ENCODE data around the gene PALD1. TPM values are rescaled to one million over a fixed set of nuclear protein-coding genes. Genes with fewer than 3 reads are reported as not detected.
"Not testable (repeated sequence)": the region's sequence is repeated elsewhere in the genome, so short reads cannot be mapped to it uniquely, and the experiment has no call there.

The PALD1 gene
- total RNA-seq, 1 donor, result not detected

GRCh38 chr10:70578371-70578947, 99.9 kb downstream of the PALD1 start:
- peak; percentile 59 for DNase-seq (ENCODE audit: low read depth)
- no peak overlapping the region for H3K4me3 ChIP-seq (ENCODE audit: low read depth, low read length)
- no peak for TF ChIP-seq CTCF (IDR thresholded peaks at IDR 0.05; ENCODE audit: insufficient read depth, low read depth, low read length)

GRCh38 chr10:70579234-70580002, 100.9 kb downstream of the PALD1 start:
- DNase-seq (ENCODE audit: low read depth), result no peak
- no peak for TF ChIP-seq CTCF (IDR thresholded peaks at IDR 0.05; ENCODE audit: insufficient read depth, low read depth, low read length)
- H3K4me3 ChIP-seq (ENCODE audit: low read depth, low read length), result no peak overlapping the region

GRCh38 chr10:70581176-70581575, 102.6 kb downstream of the PALD1 start:
- not testable (repeated sequence) for H3K4me3 ChIP-seq (ENCODE audit: low read depth, low read length); DNase-seq (ENCODE audit: low read depth)

- no peak for DNase-seq (ENCODE audit: low read depth)
Measured at GRCh38 chr10:70582793-70583668, 104.5 kb downstream of the PALD1 start.

GRCh38 chr10:70583669-70584037, 105.1 kb downstream of the PALD1 start:
- DNase-seq (ENCODE audit: low read depth), result no peak
- no peak for TF ChIP-seq CTCF (IDR thresholded peaks at IDR 0.05; ENCODE audit: insufficient read depth, low read depth, low read length)
- no peak overlapping the region for H3K4me3 ChIP-seq (ENCODE audit: low read depth, low read length)

More at GRCh38 chr10:70582793-70583668, 104.5 kb downstream of the PALD1 start:
- H3K4me3 ChIP-seq (ENCODE audit: low read depth, low read length), result no peak overlapping the region
- TF ChIP-seq CTCF (IDR thresholded peaks at IDR 0.05; ENCODE audit: insufficient read depth, low read depth, low read length), result no peak

GRCh38 chr10:70584366-70584765, 105.8 kb downstream of the PALD1 start:
- H3K4me3 ChIP-seq (ENCODE audit: low read depth, low read length), result no peak overlapping the region
- TF ChIP-seq CTCF (IDR thresholded peaks at IDR 0.05; ENCODE audit: insufficient read depth, low read depth, low read length), result no peak
- DNase-seq (ENCODE audit: low read depth), result no peak
